Caco-2 (cell line): Measurements from ENCODE around the gene SYT9. TPM values are rescaled to one million over a fixed set of nuclear protein-coding genes. Genes with fewer than 3 reads are reported as not detected.

Experiments
- BruUV-seq: library from RNA; stranded (reverse); fragments of 400-500 nt; replicated peaks from 2 replicates; lab custom pipeline; 2021; lab: Mats Ljungman, UMichigan
- CTCF ChIA-PET: fragments of 300-600 bp; sonication (Branson Sonifier 250); formaldehyde crosslinking; loops from one replicate; lab custom pipeline; 2022; ENCODE audit warnings: antibody characterized with exemption; lab: Charles Lee
- POLR2A ChIA-PET: fragments of 300-600 bp; sonication (Branson Sonifier 250); formaldehyde crosslinking; loops from one replicate; lab custom pipeline; 2022; ENCODE audit warnings: antibody characterized with exemption; lab: Charles Lee
- DNase-seq, 2 experiments: peaks; one replicate each; pipeline versions ENCODE4 v3.0.0 to v3.0.0-alpha.2; 2020 to 2022
- H3K27me3 ChIP-seq: replicated peaks from 2 replicates; pipeline ENCODE4 v1.6.0; 2011; ENCODE audit warnings: low read length; ENCODE audit not compliant: control insufficient read depth, insufficient read depth
- H3K36me3 ChIP-seq: 2 replicates; pipeline ENCODE4 v1.5.1; 2011; ENCODE audit warnings: low read length; ENCODE audit not compliant: control insufficient read depth, insufficient read depth
- H3K4me1 ChIP-seq: fragments of 250-450 bp; sonication (Bioruptor Pico); 2 replicates; pipeline ENCODE4 v1.5.1; 2020; ENCODE audit warnings: mild to moderate bottlenecking
- H3K4me3 ChIP-seq: 2 replicates; pipeline ENCODE4 v1.5.1; 2011; ENCODE audit warnings: low read depth, mild to moderate bottlenecking, control low read depth, low read length
- H3K9me3 ChIP-seq: fragments of 250-450 bp; sonication (Bioruptor Pico); 2 replicates; pipeline ENCODE4 v1.5.1; 2020; ENCODE audit warnings: mild to moderate bottlenecking, moderate library complexity
- H3K27ac Mint-ChIP-seq: one replicate; pipeline ENCODE4 v1.8.0; 2022; ENCODE audit warnings: mixed read lengths; ENCODE audit not compliant: unreplicated experiment
- H3K27me3 Mint-ChIP-seq: one replicate; pipeline ENCODE4 v1.8.0; 2022; ENCODE audit warnings: mixed read lengths; ENCODE audit not compliant: insufficient read depth, unreplicated experiment
- H3K36me3 Mint-ChIP-seq: one replicate; pipeline ENCODE4 v1.8.0; 2022; ENCODE audit warnings: mild to moderate bottlenecking, mixed read lengths; ENCODE audit not compliant: insufficient read depth, unreplicated experiment
- H3K4me1 Mint-ChIP-seq: one replicate; pipeline ENCODE4 v1.8.0; 2022; ENCODE audit warnings: low read depth, mixed read lengths; ENCODE audit not compliant: unreplicated experiment
- H3K4me3 Mint-ChIP-seq: one replicate; pipeline ENCODE4 v1.8.0; 2022; ENCODE audit warnings: mild to moderate bottlenecking, moderate library complexity, mixed read lengths; ENCODE audit not compliant: unreplicated experiment
- H3K9me3 Mint-ChIP-seq: one replicate; pipeline ENCODE4 v1.8.0; 2022; ENCODE audit warnings: mixed read lengths; ENCODE audit not compliant: unreplicated experiment
- intact Hi-C: fragments of 100-400 bp; cut with micrococcal nuclease; formaldehyde crosslinking; loops from one replicate; pipeline ENCODE4 v1.10.0; 2022; ENCODE audit not compliant: unreplicated experiment
- total RNA-seq: library from RNA; stranded (reverse); gene quantifications from 2 replicates; pipeline ENCODE4 v1.2.3, GENCODE V29; 2022
- TF ChIP-seq, protein P1 (sequence below), 2 experiments: fragments of 200-600 bp in 1 of 2; IDR thresholded peaks; 1 replicate in 1 of 2; 2 replicates in 1 of 2; pipeline versions ENCODE4 v1.5.1 to v1.8.0; 2011 to 2022; ENCODE audit warnings: antibody characterized with exemption in 1 of 2, control low read depth in 1 of 2, inconsistent platforms in 1 of 2, low read depth in 1 of 2, low read length in 1 of 2, mild to moderate bottlenecking in 1 of 2, moderate library complexity in 1 of 2; ENCODE audit not compliant: insufficient read depth in 1 of 2, severe bottlenecking in 1 of 2, unreplicated experiment in 1 of 2

SYT9 gene
- total RNA-seq, 1 experiment from 2014 or later: not detected

DNA sequence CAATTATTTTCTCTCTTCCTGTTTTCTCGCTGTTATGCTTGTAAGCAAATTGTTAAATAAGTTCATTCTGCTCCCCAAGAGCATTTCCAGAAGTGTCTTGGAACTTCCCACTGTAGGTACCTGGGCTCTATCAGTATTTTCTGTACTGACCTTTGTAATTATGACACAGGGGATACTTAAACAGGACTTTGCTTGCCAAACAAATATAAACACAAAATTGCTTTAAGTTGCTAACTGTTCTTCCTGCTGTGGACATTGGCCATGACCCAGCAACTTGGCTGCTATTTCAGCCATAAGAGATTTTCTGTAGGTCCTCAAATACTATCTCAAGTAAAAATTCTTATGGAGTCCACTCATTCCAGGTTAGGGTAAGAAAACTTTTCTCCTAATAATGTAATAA is 30.1 kb downstream of the SYT9 start:
- intact Hi-C loops: no loop called here
- no peak overlapping the region for H3K4me3 Mint-ChIP-seq
- peaks cover 4% of the 10 kb centered on the region for H3K27me3 Mint-ChIP-seq
- no peaks in the 10 kb centered on the region for H3K36me3 Mint-ChIP-seq
- ChIA-PET POLR2A (no interaction called here), CTCF (no interaction called here)
- H3K4me1 ChIP-seq: no peaks in the 10 kb centered on the region
- no peak overlapping the region for H3K27ac Mint-ChIP-seq
- H3K4me1 Mint-ChIP-seq: no peaks in the 10 kb centered on the region
- H3K4me3 ChIP-seq: no peak overlapping the region
- H3K36me3 ChIP-seq: no peaks in the 10 kb centered on the region
- no peaks in the 10 kb centered on the region for H3K27me3 ChIP-seq
- no peak for DNase-seq
- no TSS peak for BruUV-seq
- peaks cover 10% of the 10 kb centered on the region for H3K9me3 ChIP-seq
- TF ChIP-seq, protein P1, sequence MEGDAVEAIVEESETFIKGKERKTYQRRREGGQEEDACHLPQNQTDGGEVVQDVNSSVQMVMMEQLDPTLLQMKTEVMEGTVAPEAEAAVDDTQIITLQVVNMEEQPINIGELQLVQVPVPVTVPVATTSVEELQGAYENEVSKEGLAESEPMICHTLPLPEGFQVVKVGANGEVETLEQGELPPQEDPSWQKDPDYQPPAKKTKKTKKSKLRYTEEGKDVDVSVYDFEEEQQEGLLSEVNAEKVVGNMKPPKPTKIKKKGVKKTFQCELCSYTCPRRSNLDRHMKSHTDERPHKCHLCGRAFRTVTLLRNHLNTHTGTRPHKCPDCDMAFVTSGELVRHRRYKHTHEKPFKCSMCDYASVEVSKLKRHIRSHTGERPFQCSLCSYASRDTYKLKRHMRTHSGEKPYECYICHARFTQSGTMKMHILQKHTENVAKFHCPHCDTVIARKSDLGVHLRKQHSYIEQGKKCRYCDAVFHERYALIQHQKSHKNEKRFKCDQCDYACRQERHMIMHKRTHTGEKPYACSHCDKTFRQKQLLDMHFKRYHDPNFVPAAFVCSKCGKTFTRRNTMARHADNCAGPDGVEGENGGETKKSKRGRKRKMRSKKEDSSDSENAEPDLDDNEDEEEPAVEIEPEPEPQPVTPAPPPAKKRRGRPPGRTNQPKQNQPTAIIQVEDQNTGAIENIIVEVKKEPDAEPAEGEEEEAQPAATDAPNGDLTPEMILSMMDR (IDR thresholded peaks at IDR 0.05; ENCODE audit: insufficient read depth in 1 of 2, low read depth in 1 of 2, low read length in 1 of 2, severe bottlenecking in 1 of 2, unreplicated experiment in 1 of 2): no peak
- H3K9me3 Mint-ChIP-seq: peaks cover 14% of the 10 kb centered on the region

DNA sequence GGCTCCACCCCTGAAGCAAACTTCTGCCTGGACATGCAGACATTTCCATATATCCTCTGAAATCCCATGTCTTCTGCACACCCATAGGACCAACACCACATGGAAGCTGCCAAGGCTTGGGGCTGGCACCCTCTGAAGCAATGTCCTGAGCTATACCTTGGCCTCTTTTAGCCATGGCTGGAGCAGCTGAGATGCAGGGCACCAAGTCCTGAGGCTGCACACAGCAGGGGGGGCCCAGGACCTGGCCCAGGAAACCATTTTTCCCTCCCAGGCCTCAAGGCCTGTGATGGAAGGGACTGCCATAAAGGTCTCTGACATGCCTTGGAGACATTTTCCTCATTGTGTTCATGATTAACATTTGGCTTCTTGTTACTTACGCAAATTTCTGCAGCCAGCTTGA is 34.5 kb downstream of the SYT9 start:
- Histone ChIP-seq H3K4me1 (no peaks in the 10 kb centered on the region), H3K36me3 (no peaks in the 10 kb centered on the region), H3K27me3 (no peaks in the 10 kb centered on the region), H3K9me3 (peaks cover 10% of the 10 kb centered on the region), H3K4me3 (no peak overlapping the region)
- Mint-ChIP-seq H3K4me1 (no peaks in the 10 kb centered on the region), H3K9me3 (peaks cover 14% of the 10 kb centered on the region), H3K27me3 (peaks cover 4% of the 10 kb centered on the region), H3K4me3 (no peak overlapping the region), H3K36me3 (no peaks in the 10 kb centered on the region), H3K27ac (no peak overlapping the region)
- no TSS peak for BruUV-seq
- ChIA-PET POLR2A (no interaction called here), CTCF (no interaction called here)
- DNase-seq: no peak
- intact Hi-C loops: no loop called here
- TF ChIP-seq, protein P1 (IDR thresholded peaks at IDR 0.05; ENCODE audit: insufficient read depth in 1 of 2, low read depth in 1 of 2, low read length in 1 of 2, severe bottlenecking in 1 of 2, unreplicated experiment in 1 of 2): no peak

DNA sequence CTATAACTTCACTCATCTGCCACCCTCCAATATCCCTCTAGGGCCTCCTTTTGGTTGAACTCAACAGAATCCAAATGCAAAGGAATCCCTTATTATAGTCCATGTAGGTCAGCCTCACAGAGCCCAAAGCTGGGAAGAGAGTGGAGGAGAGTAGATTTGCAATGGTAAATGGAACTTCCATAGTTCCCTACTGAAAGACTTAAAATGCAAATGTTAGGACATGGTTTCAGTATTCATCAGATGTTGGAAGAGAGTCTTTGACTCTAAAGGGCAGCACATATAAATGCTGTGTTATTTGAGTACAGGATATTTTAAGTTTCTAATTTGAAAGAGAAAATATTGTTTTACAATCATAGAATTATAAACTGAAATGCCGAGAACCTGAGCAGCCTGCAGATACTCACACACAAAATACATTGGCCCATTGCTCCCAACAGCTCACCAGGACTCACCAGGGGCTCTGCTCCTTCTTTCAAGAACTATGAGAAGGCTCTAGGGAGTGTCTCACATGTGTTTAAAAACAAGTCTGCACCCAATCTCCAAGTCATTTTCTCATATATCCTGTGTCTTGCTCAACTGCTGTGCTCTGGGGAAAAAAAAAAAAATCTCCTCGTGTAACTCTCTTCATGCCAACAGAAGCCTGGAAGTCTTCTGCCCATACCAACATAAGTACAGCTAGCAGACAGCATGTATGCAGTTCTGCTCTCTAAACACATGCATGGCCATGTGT is 39.6 kb downstream of the SYT9 start:
- intact Hi-C loops: no loop called here
- BruUV-seq: no TSS peak
- Histone ChIP-seq H3K4me1 (no peaks in the 10 kb centered on the region), H3K9me3 (peaks cover 2% of the 10 kb centered on the region; the same call in 1 of the 2 replicates), H3K27me3 (no peaks in the 10 kb centered on the region), H3K36me3 (no peaks in the 10 kb centered on the region), H3K4me3 (no peak overlapping the region)
- Mint-ChIP-seq H3K4me1 (no peaks in the 10 kb centered on the region), H3K4me3 (no peak overlapping the region), H3K27me3 (no peaks in the 10 kb centered on the region), H3K36me3 (no peaks in the 10 kb centered on the region), H3K9me3 (no peaks in the 10 kb centered on the region), H3K27ac (no peak overlapping the region)
- TF ChIP-seq, protein P1 (IDR thresholded peaks at IDR 0.05; ENCODE audit: insufficient read depth in 1 of 2, low read depth in 1 of 2, low read length in 1 of 2, severe bottlenecking in 1 of 2, unreplicated experiment in 1 of 2): no peak
- CTCF ChIA-PET: no interaction called here
- no peak for DNase-seq
- POLR2A ChIA-PET: no interaction called here
